Measurements from ENCODE around the gene TPSAB1. TPM values are rescaled to one million over a fixed set of nuclear protein-coding genes. Genes with fewer than 3 reads are reported as not detected.
A peak's percentile ranks its signal among the peaks of the same experiment; 100 is the strongest.
"Not testable (repeated sequence)": the region's sequence is repeated elsewhere in the genome, so short reads cannot be mapped to it uniquely, and the experiment has no call there.

Gene TPSAB1
- total and polyA plus RNA-seq, 2 donors from 2014 or later = 1.6 to 156 TPM

- FAIRE-seq (no peak), DNase-seq (peak in 1 of 5 donors; percentile 63)
- H3K4me3 ChIP-seq (ENCODE audit: low read length in 3 of 3) = no peak overlapping the region
- no peaks in the 10 kb centered on the region for H3K36me3 ChIP-seq (ENCODE audit: control insufficient read depth in 2 of 3, insufficient read depth in 3 of 3, low read length in 3 of 3)
- no peak for TF ChIP-seq CTCF (IDR thresholded peaks at IDR 0.05; ENCODE audit: borderline replicate concordance, extremely low read depth, insufficient read depth)
- H3K27ac ChIP-seq (ENCODE audit: low read depth in 2 of 2, low read length in 2 of 2) = no peak overlapping the region
- no peaks in the 10 kb centered on the region for H3K27me3 ChIP-seq (ENCODE audit: control insufficient read depth, insufficient read depth, low read length)
- H3K9ac ChIP-seq (ENCODE audit: low read length in 3 of 3) = no peak overlapping the region
- intact Hi-C loops (cut with DNase I) = no loop called here
- H3K4me1 ChIP-seq (ENCODE audit: control insufficient read depth in 2 of 3, insufficient read depth in 2 of 3, low read depth in 1 of 3, low read length in 3 of 3) = no peaks in the 10 kb centered on the region
- H3K9me3 ChIP-seq (ENCODE audit: control insufficient read depth in 2 of 3, insufficient read depth in 1 of 3, low read length in 3 of 3) = no peaks in the 10 kb centered on the region
Observed at GRCh38 chr16:1265090-1265630, 24.7 kb downstream of the TPSAB1 start.

GRCh38 chr16:1265826-1266225, 25.3 kb downstream of the TPSAB1 start:
- H3K36me3 ChIP-seq (ENCODE audit: control insufficient read depth in 2 of 3, insufficient read depth in 3 of 3, low read length in 3 of 3) = no peaks in the 10 kb centered on the region
- H3K27me3 ChIP-seq (ENCODE audit: control insufficient read depth, insufficient read depth, low read length) = no peaks in the 10 kb centered on the region
- H3K4me3 ChIP-seq (ENCODE audit: low read length in 3 of 3) = no peak overlapping the region
- FAIRE-seq (no peak), DNase-seq (peak in 1 of 5 donors; percentile 53)
- no peak overlapping the region for H3K9ac ChIP-seq (ENCODE audit: low read length in 3 of 3)
- intact Hi-C loops (cut with DNase I) = no loop called here
- H3K4me1 ChIP-seq (ENCODE audit: control insufficient read depth in 2 of 3, insufficient read depth in 2 of 3, low read depth in 1 of 3, low read length in 3 of 3) = no peaks in the 10 kb centered on the region
- no peaks in the 10 kb centered on the region for H3K9me3 ChIP-seq (ENCODE audit: control insufficient read depth in 2 of 3, insufficient read depth in 1 of 3, low read length in 3 of 3)
- no peak overlapping the region for H3K27ac ChIP-seq (ENCODE audit: low read depth in 2 of 2, low read length in 2 of 2)
- TF ChIP-seq CTCF (IDR thresholded peaks at IDR 0.05; ENCODE audit: borderline replicate concordance, extremely low read depth, insufficient read depth) = no peak

GRCh38 chr16:1269418-1269817, 28.9 kb downstream of the TPSAB1 start:
- H3K27ac ChIP-seq (ENCODE audit: low read depth in 2 of 2, low read length in 2 of 2); H3K4me3 ChIP-seq (ENCODE audit: low read length in 3 of 3); H3K27me3 ChIP-seq (ENCODE audit: control insufficient read depth, insufficient read depth, low read length); intact Hi-C loops (cut with DNase I); H3K9ac ChIP-seq (ENCODE audit: low read length in 3 of 3); H3K36me3 ChIP-seq (ENCODE audit: control insufficient read depth in 2 of 3, insufficient read depth in 3 of 3, low read length in 3 of 3); DNase-seq; H3K9me3 ChIP-seq (ENCODE audit: control insufficient read depth in 2 of 3, insufficient read depth in 1 of 3, low read length in 3 of 3); H3K4me1 ChIP-seq (ENCODE audit: control insufficient read depth in 2 of 3, insufficient read depth in 2 of 3, low read depth in 1 of 3, low read length in 3 of 3); FAIRE-seq: not testable (repeated sequence)

GRCh38 chr16:1271380-1271723, 30.8 kb downstream of the TPSAB1 start:
- H3K27ac ChIP-seq (ENCODE audit: low read depth in 2 of 2, low read length in 2 of 2) = no peak overlapping the region
- H3K9ac ChIP-seq (ENCODE audit: low read length in 3 of 3) = no peak overlapping the region
- intact Hi-C loops (cut with DNase I) = no loop called here
- H3K36me3 ChIP-seq (ENCODE audit: control insufficient read depth in 2 of 3, insufficient read depth in 3 of 3, low read length in 3 of 3) = no peaks in the 10 kb centered on the region
- TF ChIP-seq CTCF (IDR thresholded peaks at IDR 0.05; ENCODE audit: borderline replicate concordance, extremely low read depth, insufficient read depth) = no peak
- DNase-seq (no peak), FAIRE-seq (no peak)
- H3K27me3 ChIP-seq (ENCODE audit: control insufficient read depth, insufficient read depth, low read length) = no peaks in the 10 kb centered on the region
- peaks cover 0 to 4% (median 0%) of the 10 kb centered on the region in 3 donors for H3K4me1 ChIP-seq (ENCODE audit: control insufficient read depth in 2 of 3, insufficient read depth in 2 of 3, low read depth in 1 of 3, low read length in 3 of 3)
- H3K9me3 ChIP-seq (ENCODE audit: control insufficient read depth in 2 of 3, insufficient read depth in 1 of 3, low read length in 3 of 3) = no peaks in the 10 kb centered on the region
- no peak overlapping the region for H3K4me3 ChIP-seq (ENCODE audit: low read length in 3 of 3)

- H3K4me3 ChIP-seq (ENCODE audit: low read length in 3 of 3); H3K27me3 ChIP-seq (ENCODE audit: control insufficient read depth, insufficient read depth, low read length); H3K9me3 ChIP-seq (ENCODE audit: control insufficient read depth in 2 of 3, insufficient read depth in 1 of 3, low read length in 3 of 3); H3K27ac ChIP-seq (ENCODE audit: low read depth in 2 of 2, low read length in 2 of 2); intact Hi-C loops (cut with DNase I); H3K4me1 ChIP-seq (ENCODE audit: control insufficient read depth in 2 of 3, insufficient read depth in 2 of 3, low read depth in 1 of 3, low read length in 3 of 3); FAIRE-seq; H3K9ac ChIP-seq (ENCODE audit: low read length in 3 of 3); H3K36me3 ChIP-seq (ENCODE audit: control insufficient read depth in 2 of 3, insufficient read depth in 3 of 3, low read length in 3 of 3): not testable (repeated sequence)
- peak in 4 of 5 donors; percentile 56 to 84 (median 70) for DNase-seq
Observed at GRCh38 chr16:1271724-1272413, 31.4 kb downstream of the TPSAB1 start.

Data from kidney (tissue), 14 donors.